Measurements from ENCODE around the gene SEC24A.
"Not testable (repeated sequence)": the region's sequence is repeated elsewhere in the genome, so short reads cannot be mapped to it uniquely, and the experiment has no call there.

The SEC24A gene

GRCh38 chr5:134650660-134651059 lies 2.1 kb downstream of the SEC24A start:
- DNase-seq (ENCODE audit: low spot score) = not testable (repeated sequence)

- no peak for DNase-seq (ENCODE audit: low spot score)
Measured at GRCh38 chr5:134651531-134651930, 2.9 kb downstream of the SEC24A start.

GRCh38 chr5:134656690-134657089 lies 8.1 kb downstream of the SEC24A start:
- DNase-seq (ENCODE audit: low spot score) = no peak

GRCh38 chr5:134659456-134659855 lies 10.9 kb downstream of the SEC24A start:
- DNase-seq (ENCODE audit: low spot score) = no peak

- no peak for DNase-seq (ENCODE audit: low spot score)
Measured at GRCh38 chr5:134659922-134660321, 11.3 kb downstream of the SEC24A start.

GRCh38 chr5:134662971-134663370 lies 14.4 kb downstream of the SEC24A start:
- no peak for DNase-seq (ENCODE audit: low spot score)

GRCh38 chr5:134664448-134664847 lies 15.9 kb downstream of the SEC24A start:
- DNase-seq (ENCODE audit: low spot score) = no peak

GRCh38 chr5:134673546-134673945 lies 25.0 kb downstream of the SEC24A start:
- DNase-seq (ENCODE audit: low spot score) = not testable (repeated sequence)

- DNase-seq (ENCODE audit: low spot score) = not testable (repeated sequence)
Measured at GRCh38 chr5:134677357-134677756, 28.8 kb downstream of the SEC24A start.

- not testable (repeated sequence) for DNase-seq (ENCODE audit: low spot score)
Measured at GRCh38 chr5:134690144-134690543, 41.6 kb downstream of the SEC24A start.

- no peak for DNase-seq (ENCODE audit: low spot score)
Measured at GRCh38 chr5:134692722-134693121, 44.1 kb downstream of the SEC24A start.

- DNase-seq (ENCODE audit: low spot score) = no peak
Measured at GRCh38 chr5:134708301-134708700, 59.7 kb downstream of the SEC24A start.

GRCh38 chr5:134714120-134714519 lies 65.5 kb downstream of the SEC24A start:
- peak; percentile 7 for DNase-seq (ENCODE audit: low spot score)

- DNase-seq (ENCODE audit: low spot score) = no peak
Measured at GRCh38 chr5:134714541-134714940, 66.0 kb downstream of the SEC24A start.

GRCh38 chr5:134715466-134715865 lies 66.9 kb downstream of the SEC24A start:
- not testable (repeated sequence) for DNase-seq (ENCODE audit: low spot score)

GRCh38 chr5:134724872-134725271 lies 76.3 kb downstream of the SEC24A start:
- no peak for DNase-seq (ENCODE audit: low spot score)

- no peak for DNase-seq (ENCODE audit: low spot score)
Measured at GRCh38 chr5:134732819-134733218, 84.2 kb downstream of the SEC24A start.

GRCh38 chr5:134735243-134735642 lies 86.7 kb downstream of the SEC24A start:
- no peak for DNase-seq (ENCODE audit: low spot score)

- no peak for DNase-seq (ENCODE audit: low spot score)
Measured at GRCh38 chr5:134736173-134736812, 87.7 kb downstream of the SEC24A start.

- peak; percentile 94 for DNase-seq (ENCODE audit: low spot score)
Measured at GRCh38 chr5:134738133-134738962, 89.8 kb downstream of the SEC24A start, which contains the start of gene CAMLG. Gene CAMLG (plus strand): TSS chr5:134738548. CDS start chr5:134738621, 73 bp downstream.

- DNase-seq (ENCODE audit: low spot score) = peak; percentile 30
Measured at GRCh38 chr5:134738963-134739661, 90.5 kb downstream of the SEC24A start.

GRCh38 chr5:134741052-134741451 lies 92.5 kb downstream of the SEC24A start:
- no peak for DNase-seq (ENCODE audit: low spot score)

GRCh38 chr5:134742134-134742533 lies 93.5 kb downstream of the SEC24A start:
- no peak for DNase-seq (ENCODE audit: low spot score)

Data from iPS-NIHi11 (cell line).